GM12878 (cell line): Measurements from ENCODE around the gene ESRRB. TPM values are rescaled to one million over a fixed set of nuclear protein-coding genes. Genes with fewer than 3 reads are reported as not detected.

Source experiments
- ATAC-seq: fragments of 200-7000 bp; cut with Tn5 transposase; 3 replicates; pipeline ENCODE4 v1.9.1; 2020; ENCODE audit warnings: mild to moderate bottlenecking, moderate library complexity
- BruUV-seq: library from RNA; stranded (reverse); fragments of 400-500 nt; replicated peaks from 2 replicates; lab custom pipeline; 2021; lab: Mats Ljungman, UMichigan
- CTCF ChIA-PET: fragments of 300-600 bp; sonication (Branson Sonifier 250); formaldehyde crosslinking; extraction: SDS; loops from one replicate; lab custom pipeline; 2021; ENCODE audit warnings: inconsistent platforms; lab: Yijun Ruan, JAX
- POLR2A ChIA-PET: fragments of 350-600 bp; formaldehyde crosslinking; extraction: SDS; loops from one replicate; lab custom pipeline; 2021; ENCODE audit warnings: inconsistent platforms; lab: Charles Lee
- RAD21 ChIA-PET: fragments of 300-600 bp; sonication (Branson Sonifier 250); formaldehyde crosslinking; loops from one replicate; lab custom pipeline; 2023; ENCODE audit warnings: antibody characterized with exemption; ENCODE audit not compliant: unreplicated experiment; lab: Charles Lee
- SMC1A ChIA-PET: fragments of 300-600 bp; sonication (Branson Sonifier 250); formaldehyde crosslinking; loops from one replicate; lab custom pipeline; 2023; ENCODE audit not compliant: unreplicated experiment, uncharacterized antibody; lab: Charles Lee
- DNase-seq: peaks from one replicate; pipeline ENCODE4 v3.0.0-alpha.2; 2011; ENCODE audit warnings: low read depth, low spot score
- FAIRE-seq: peaks from 3 replicates; lab custom pipeline; 2011; peaks lifted over from hg19 to GRCh38; lab: Jason Lieb, UNC
- H2AFZ ChIP-seq: 2 replicates; pipeline ENCODE4 v1.6.0; 2011; ENCODE audit warnings: low read depth, low read length, control low read depth; ENCODE audit not compliant: control insufficient read depth
- H3K27ac ChIP-seq: 2 replicates; pipeline ENCODE4 v1.5.1; 2011; ENCODE audit warnings: control low read depth; ENCODE audit not compliant: control insufficient read depth, insufficient read depth
- H3K27me3 ChIP-seq, 2 experiments: replicated peaks in 1 of 2; 2 replicates each; pipeline versions ENCODE4 v1.6.0 to v1.6.1; 2011; ENCODE audit warnings: low read length in 1 of 2; ENCODE audit not compliant: control insufficient read depth in 2 of 2, insufficient read depth in 2 of 2
- H3K36me3 ChIP-seq, 2 experiments: 2 replicates each; pipeline ENCODE4 v1.5.1; 2011; ENCODE audit warnings: low read length in 1 of 2; ENCODE audit not compliant: control insufficient read depth in 2 of 2, insufficient read depth in 2 of 2
- H3K4me1 ChIP-seq: 2 replicates; pipeline ENCODE4 v1.6.1; 2011; ENCODE audit warnings: mild to moderate bottlenecking, low read length, moderate library complexity, mixed read lengths; ENCODE audit not compliant: control insufficient read depth, insufficient read depth
- H3K4me2 ChIP-seq: 2 replicates; pipeline ENCODE4 v1.6.0; 2011; ENCODE audit warnings: control low read depth; ENCODE audit not compliant: control insufficient read depth, insufficient read depth
- H3K4me3 ChIP-seq: fragments of 200-600 bp; sonication (generic); 2 replicates; pipeline ENCODE4 v1.5.1; 2016
- H3K79me2 ChIP-seq: 2 replicates; pipeline ENCODE4 v1.6.0; 2011; ENCODE audit warnings: low read length; ENCODE audit not compliant: control insufficient read depth, insufficient read depth
- H3K9ac ChIP-seq: 2 replicates; pipeline ENCODE4 v1.8.0; 2011; ENCODE audit warnings: low read length, control low read depth, mixed read lengths; ENCODE audit not compliant: control insufficient read depth, insufficient read depth
- H3K9me3 ChIP-seq: replicated peaks from 3 replicates; pipeline ENCODE4 v1.5.1; 2011; ENCODE audit warnings: mild to moderate bottlenecking, low read length; ENCODE audit not compliant: control insufficient read depth, insufficient read depth
- H4K20me1 ChIP-seq: 2 replicates; pipeline ENCODE4 v1.6.0; 2011; ENCODE audit not compliant: control insufficient read depth, insufficient read depth
- BMI1 ChIP-seq: fragments of 450-650 bp; IDR thresholded peaks from 2 replicates; pipeline ENCODE4 v1.6.1; 2016; ENCODE audit warnings: mild to moderate bottlenecking, moderate library complexity, borderline replicate concordance
- CBX3 ChIP-seq: fragments of 200-600 bp; sonication (generic); IDR thresholded peaks from 2 replicates; pipeline ENCODE4 v1.6.1; 2016; ENCODE audit warnings: low read depth, borderline replicate concordance
- EGR1 ChIP-seq, 2 experiments: IDR thresholded peaks; 1 replicate in 1 of 2; 2 replicates in 1 of 2; pipeline ENCODE4 v1.6.1; 2011 to 2012; ENCODE audit warnings: low read depth in 2 of 2, low read length in 2 of 2, borderline replicate concordance in 1 of 2, mild to moderate bottlenecking in 1 of 2, moderate library complexity in 1 of 2
- GATAD2B ChIP-seq: fragments of 450-650 bp; conservative IDR thresholded peaks from 2 replicates; pipeline ENCODE4 v1.6.1; 2017; ENCODE audit warnings: low read depth, mild to moderate bottlenecking, moderate library complexity
- RBBP5 ChIP-seq: fragments of 200-600 bp; sonication (generic); conservative IDR thresholded peaks from 2 replicates; pipeline ENCODE4 v1.6.1; 2016
- RELA ChIP-seq: fragments of 450-650 bp; IDR thresholded peaks from 2 replicates; pipeline ENCODE4 v1.8.0; 2014; ENCODE audit warnings: borderline replicate concordance; ENCODE audit not compliant: partially characterized antibody
- RUNX3 ChIP-seq: IDR thresholded peaks from 2 replicates; pipeline ENCODE4 v1.6.1; 2012; ENCODE audit warnings: low read length, inconsistent platforms
- SIN3A ChIP-seq: IDR thresholded peaks from 2 replicates; pipeline ENCODE4 v1.6.1; 2012; ENCODE audit warnings: low read depth, low read length, improper control_type of control experiment
- SMARCA5 ChIP-seq: fragments of 450-650 bp; IDR thresholded peaks from 2 replicates; pipeline ENCODE4 v1.6.1; 2017; ENCODE audit warnings: mild to moderate bottlenecking
- ZNF24 ChIP-seq: fragments of 450-650 bp; IDR thresholded peaks from 2 replicates; pipeline ENCODE4 v1.6.1; 2017; ENCODE audit warnings: antibody characterized with exemption, mild to moderate bottlenecking
- ZZZ3 ChIP-seq: IDR thresholded peaks from 2 replicates; pipeline ENCODE4 v1.6.1; 2011; ENCODE audit warnings: low read depth; ENCODE audit not compliant: control insufficient read depth, insufficient read length
- WGBS: methylation state at CpG from one replicate; pipeline ENCODE4 v1.1.6; 2016; ENCODE audit warnings: low lambda C conversion rate; ENCODE audit not compliant: insufficient replicate concordance, insufficient coverage; ENCODE audit errors: missing lambda C conversion rate; 5-methylcytosine and 5-hydroxymethylcytosine counted together
- in situ Hi-C: fragments of 300-500 bp; cut with MboI; formaldehyde crosslinking; loops from 9 replicates; pipeline ENCODE4 v1.14.3; 2018; ENCODE audit warnings: mixed read lengths
- intact Hi-C: fragments of 100-400 bp; cut with micrococcal nuclease; formaldehyde crosslinking; loops from one replicate; pipeline ENCODE4 v1.14.2; 2022; ENCODE audit not compliant: unreplicated experiment
- polyA plus RNA-seq, 11 experiments: library from polyadenylated mRNA; depleted of rRNA in 4 of 11; unstranded in 6 of 11; stranded (reverse) in 5 of 11; fragments of >200 nt; fragmentation: Nextera tagmentation in 4 of 11; fragmentation: Illumina TruSeq in 1 of 11; extraction: Ambion mirVana in 4 of 11; extraction: Trizol in 1 of 11; gene quantifications; 1 replicate in 1 of 11; 2 replicates in 10 of 11; pipeline versions ENCODE4 v1.2.1 to v1.2.3, GENCODE V29; 2011 to 2016; ENCODE audit warnings: inconsistent platforms in 2 of 11, missing spikeins in 2 of 11, low read depth in 1 of 11
- total RNA-seq, 4 experiments: library from RNA; depleted of rRNA in 3 of 4; stranded (reverse); fragments of >200 nt in 3 of 4; fragmentation: Illumina TruSeq in 1 of 4; extraction: Trizol in 1 of 4; gene quantifications; 2 replicates each; pipeline versions ENCODE4 v1.2.1 to v1.2.3, GENCODE V29; 2013 to 2021
- TF ChIP-seq, protein P1 (sequence below): fragments of 450-650 bp; IDR thresholded peaks from 2 replicates; pipeline ENCODE4 v1.6.1; 2017; ENCODE audit warnings: mild to moderate bottlenecking, low read depth, inconsistent platforms; ENCODE audit not compliant: poor library complexity, severe bottlenecking

Gene ESRRB
- total and polyA plus RNA-seq, 10 of the 15 experiments (the other 5 are each of a cell fraction or from before 2014, with no cell fraction given) = 0.03 to 0.73 (median 0.11) TPM; not detected in 6

- POLR2A ChIA-PET = interaction anchor here (0.6 to 1.2 kb wide), 3 partner anchors 12 to 317 kb away, joined by 3 to 5 read pairs (median 4); no protein-coding TSS in a partner anchor
These were observed 126.3 kb downstream of the ESRRB start for GRCh38 chr14:76502219-76502618.

GRCh38 chr14:76502638-76503037 lies 126.7 kb downstream of the ESRRB start:
- peak; percentile 49 for DNase-seq
- Histone ChIP-seq H3K27ac (no peak overlapping the region), H3K4me3 (no peak overlapping the region), H3K4me1 (no peaks in the 10 kb centered on the region), H3K79me2 (no peaks in the 10 kb centered on the region), H3K9ac (no peak overlapping the region), H4K20me1 (no peaks in the 10 kb centered on the region), H3K9me3 (no peaks in the 10 kb centered on the region; the same call in 2 of the 3 replicates), H3K4me2 (no peak overlapping the region), H2AFZ (no peak overlapping the region), H3K27me3 (no peaks in the 10 kb centered on the region; a peak in 2 of 4 replicates), H3K36me3 (no peaks in the 10 kb centered on the region)
- ChIA-PET RAD21 (interaction anchor here (0.6 to 1.4 kb wide), 6 partner anchors 12 to 317 kb away, joined by 3 to 8 read pairs (median 3); no protein-coding TSS in a partner anchor), CTCF (interaction anchor here (0.6 to 1.9 kb wide), 5 partner anchors 12 to 145 kb away, joined by 3 to 6 read pairs (median 3); no protein-coding TSS in a partner anchor), SMC1A (interaction anchor here (1.1 to 2.2 kb wide), 3 partner anchors 11 to 13 kb away, joined by 4 to 15 read pairs (median 5); no protein-coding TSS in a partner anchor), POLR2A (interaction anchor here (0.6 to 0.7 kb wide), 3 partner anchors 16 to 317 kb away, joined by 4 to 7 read pairs (median 5); no protein-coding TSS in a partner anchor)
- ATAC-seq = peak; percentile 41; the same call in 2 of the 3 replicates
- no TSS peak for BruUV-seq
- in situ Hi-C loops = no loop called here
- 8% methylated on average over 3 of the region's 3 CpGs for WGBS
- FAIRE-seq = no peak
- intact Hi-C loops = no loop called here
- TF ChIP-seq BMI1 = no peak
- no peak for TF ChIP-seq RELA
- TF ChIP-seq ZZZ3 = no peak
- no peak for TF ChIP-seq EGR1 (IDR thresholded peaks at IDR 0.05; ENCODE audit: borderline replicate concordance in 1 of 2, low read depth in 2 of 2, low read length in 2 of 2)
- no peak for TF ChIP-seq SIN3A
- no peak for TF ChIP-seq RBBP5
- peak; percentile 52; the same call in 1 of the 2 replicates for TF ChIP-seq GATAD2B
- TF ChIP-seq, protein P1, sequence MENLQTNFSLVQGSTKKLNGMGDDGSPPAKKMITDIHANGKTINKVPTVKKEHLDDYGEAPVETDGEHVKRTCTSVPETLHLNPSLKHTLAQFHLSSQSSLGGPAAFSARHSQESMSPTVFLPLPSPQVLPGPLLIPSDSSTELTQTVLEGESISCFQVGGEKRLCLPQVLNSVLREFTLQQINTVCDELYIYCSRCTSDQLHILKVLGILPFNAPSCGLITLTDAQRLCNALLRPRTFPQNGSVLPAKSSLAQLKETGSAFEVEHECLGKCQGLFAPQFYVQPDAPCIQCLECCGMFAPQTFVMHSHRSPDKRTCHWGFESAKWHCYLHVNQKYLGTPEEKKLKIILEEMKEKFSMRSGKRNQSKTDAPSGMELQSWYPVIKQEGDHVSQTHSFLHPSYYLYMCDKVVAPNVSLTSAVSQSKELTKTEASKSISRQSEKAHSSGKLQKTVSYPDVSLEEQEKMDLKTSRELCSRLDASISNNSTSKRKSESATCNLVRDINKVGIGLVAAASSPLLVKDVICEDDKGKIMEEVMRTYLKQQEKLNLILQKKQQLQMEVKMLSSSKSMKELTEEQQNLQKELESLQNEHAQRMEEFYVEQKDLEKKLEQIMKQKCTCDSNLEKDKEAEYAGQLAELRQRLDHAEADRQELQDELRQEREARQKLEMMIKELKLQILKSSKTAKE = peak; percentile 70
- no peak for TF ChIP-seq ZNF24
- TF ChIP-seq RUNX3 = 0 out of 2 replicates have a peak, but pooled peaks have one; percentile 9

More at GRCh38 chr14:76502219-76502618, 126.3 kb downstream of the ESRRB start:
- DNase-seq (no peak), ATAC-seq (no peak), FAIRE-seq (no peak)
- Histone ChIP-seq H4K20me1 (no peaks in the 10 kb centered on the region), H3K36me3 (no peaks in the 10 kb centered on the region), H3K27ac (no peak overlapping the region), H3K4me3 (no peak overlapping the region), H2AFZ (no peak overlapping the region), H3K4me2 (no peak overlapping the region), H3K4me1 (no peaks in the 10 kb centered on the region), H3K9ac (no peak overlapping the region), H3K27me3 (no peaks in the 10 kb centered on the region; a peak in 2 of 4 replicates), H3K79me2 (no peaks in the 10 kb centered on the region), H3K9me3 (no peaks in the 10 kb centered on the region; the same call in 2 of the 3 replicates)
- TF ChIP-seq CBX3 (no peak), SMARCA5 (0 out of 2 replicates have a peak, but pooled peaks have one; percentile 67)
- ChIA-PET RAD21 (interaction anchor here (0.8 to 1.4 kb wide), 4 partner anchors 11 to 317 kb away, joined by 3 to 8 read pairs (median 4); no protein-coding TSS in a partner anchor), CTCF (interaction anchor here (0.6 to 1.9 kb wide), 4 partner anchors 16 to 208 kb away, joined by 3 to 6 read pairs (median 3); no protein-coding TSS in a partner anchor), SMC1A (interaction anchor here (1.1 to 2.2 kb wide), 3 partner anchors 10 to 13 kb away, joined by 4 to 15 read pairs (median 5); no protein-coding TSS in a partner anchor)
- intact Hi-C loops (no loop called here), in situ Hi-C loops (no loop called here)
- BruUV-seq = no TSS peak
- WGBS = 64% methylated on average over 4 of the region's 4 CpGs
